ENCODE results near the gene SLC33A1.

The SLC33A1 gene

DNA sequence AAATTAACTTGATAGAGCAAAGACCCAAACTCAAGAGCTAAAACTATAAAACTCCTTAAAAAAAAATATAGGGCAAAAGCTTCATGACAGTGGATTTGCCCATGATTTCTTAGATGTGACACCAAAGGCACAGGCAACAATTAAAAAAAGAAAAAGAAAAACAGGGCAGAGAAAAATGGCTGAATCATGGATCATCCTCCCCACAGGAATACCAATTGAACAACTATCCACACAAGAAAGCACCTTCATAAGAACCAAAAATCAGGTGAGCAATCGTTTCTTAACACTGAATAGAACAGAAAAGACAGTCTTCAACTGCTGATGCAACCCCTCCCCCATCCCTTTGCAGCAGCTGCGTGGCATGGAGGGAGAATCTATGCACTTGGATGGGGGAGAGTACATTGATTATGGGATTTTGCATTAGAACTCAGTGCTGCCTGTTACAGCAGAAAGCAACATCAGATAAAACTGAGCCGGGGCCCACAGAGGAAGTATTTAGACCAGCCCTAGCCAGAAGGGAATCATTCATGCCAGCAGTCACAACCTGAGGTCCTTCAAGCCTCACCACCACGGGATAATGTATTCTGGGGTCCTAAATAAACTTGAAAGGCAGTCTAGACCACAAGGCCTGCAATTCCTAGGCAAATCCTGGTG, 63.8 kb downstream of the SLC33A1 start:
- DNase-seq (ENCODE audit: low spot score) = no peak

DNA sequence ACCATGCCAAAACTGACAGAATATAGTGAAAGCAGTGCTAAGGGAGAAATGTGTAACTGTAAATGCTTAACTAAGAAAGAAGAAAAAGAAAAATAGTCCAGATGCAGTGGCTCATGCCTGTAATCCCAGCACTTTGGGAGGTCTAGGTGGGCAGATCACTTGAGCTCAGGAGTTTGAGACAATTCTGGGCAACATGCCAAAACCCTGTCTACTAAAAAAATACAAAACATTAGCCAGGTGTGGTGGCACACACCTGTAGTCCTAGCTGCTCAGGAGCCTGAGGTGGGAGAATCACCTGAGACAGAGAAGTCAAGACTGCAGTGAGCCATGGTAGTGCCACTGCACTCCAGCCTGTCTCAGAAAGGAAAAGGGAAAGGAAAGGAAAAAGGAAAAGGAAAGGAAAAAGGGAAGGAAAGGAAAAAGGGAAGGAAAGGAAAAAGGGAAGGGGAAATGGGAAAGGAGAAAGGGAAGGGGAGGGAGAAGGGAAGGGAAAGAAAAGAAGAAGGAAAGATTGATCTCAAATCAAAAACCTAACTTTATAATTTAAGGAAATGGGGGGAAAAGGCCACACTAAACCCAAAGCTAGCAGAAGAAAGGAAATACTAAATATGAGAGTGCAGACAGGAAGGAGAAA, 68.4 kb downstream of the SLC33A1 start:
- no peak for DNase-seq (ENCODE audit: low spot score)

DNA sequence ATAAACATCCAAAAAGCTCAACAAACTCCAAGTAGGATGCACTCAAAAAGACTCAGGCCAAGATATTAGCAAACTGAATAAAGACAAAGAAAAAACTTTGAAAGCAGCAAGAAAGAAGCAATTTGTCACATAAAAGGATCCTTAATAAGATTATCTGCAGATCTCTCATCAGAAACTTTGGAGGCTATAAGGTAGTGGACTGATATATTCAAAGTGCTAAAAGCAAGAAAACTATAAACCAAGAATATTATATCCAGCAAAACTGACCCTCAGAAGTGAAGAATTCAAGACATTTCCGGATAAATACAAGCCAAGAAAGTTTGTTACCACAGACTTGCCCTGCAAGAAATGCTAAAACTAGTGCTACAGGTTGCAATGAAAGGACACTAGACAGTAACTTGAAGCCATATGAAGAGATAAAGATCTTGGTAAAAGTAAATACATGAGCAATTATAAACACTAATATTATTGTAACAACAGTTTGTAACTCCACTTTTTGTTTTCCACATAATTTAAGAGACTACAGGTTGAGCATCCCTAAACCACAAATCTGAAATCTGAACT, 71.8 kb downstream of the SLC33A1 start:
- DNase-seq (ENCODE audit: low spot score) = no peak

DNA sequence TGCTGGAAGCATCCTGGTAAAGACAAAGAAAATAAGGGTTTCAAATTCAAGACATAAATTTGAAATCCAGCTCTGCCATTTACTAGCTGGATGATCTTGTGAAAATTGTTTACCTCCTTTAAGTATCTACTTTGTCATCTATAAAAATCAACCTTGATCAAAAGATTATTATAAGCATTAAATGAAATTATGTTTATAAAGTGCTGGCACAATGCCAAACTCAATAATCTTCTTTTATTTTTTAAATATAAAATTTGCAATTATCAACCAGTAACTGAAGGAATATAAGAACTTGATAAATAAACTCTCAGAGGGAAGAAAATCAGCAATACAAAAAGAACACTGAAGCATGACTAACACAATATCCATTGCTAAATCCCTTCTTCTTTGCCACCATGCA, 73.9 kb downstream of the SLC33A1 start:
- no peak for DNase-seq (ENCODE audit: low spot score)

DNA sequence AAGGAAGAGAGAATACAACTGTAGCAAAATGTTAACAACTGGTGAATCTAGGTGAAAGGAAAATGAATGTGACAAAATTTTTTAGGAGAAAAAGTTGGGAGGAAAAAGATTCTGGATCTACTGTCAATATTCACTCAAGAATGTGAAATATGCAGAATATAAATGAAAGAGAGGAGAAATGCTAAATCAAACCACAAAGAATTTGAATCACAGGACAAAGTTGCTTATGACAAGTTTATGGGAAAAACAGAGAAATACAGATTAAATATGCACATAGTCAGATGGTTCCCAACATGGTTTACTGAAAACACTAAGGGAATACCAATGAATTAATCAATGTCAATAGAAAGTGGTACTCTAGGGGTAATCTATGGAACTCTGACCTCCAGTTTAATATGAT, 75.8 kb downstream of the SLC33A1 start:
- DNase-seq (ENCODE audit: low spot score) = no peak

DNA sequence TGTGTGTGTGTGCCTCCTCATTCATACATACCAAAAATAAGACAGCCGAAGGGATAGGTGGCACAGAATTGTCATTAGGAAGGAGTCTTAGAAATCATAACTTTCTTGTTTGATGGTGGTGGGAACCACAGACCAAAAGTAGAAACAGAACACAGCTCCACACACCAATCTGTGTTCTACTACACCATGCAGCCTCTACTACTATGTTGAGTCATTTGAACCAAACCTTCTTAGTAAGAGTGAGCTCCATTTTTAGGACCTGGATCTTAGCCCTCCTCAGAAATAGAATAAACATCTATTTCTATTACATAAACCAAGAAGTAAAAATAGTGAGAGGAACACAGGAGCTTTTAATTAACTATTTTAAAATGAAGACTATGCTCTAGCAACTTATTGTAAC, 81.4 kb downstream of the SLC33A1 start:
- no peak for DNase-seq (ENCODE audit: low spot score)

DNA sequence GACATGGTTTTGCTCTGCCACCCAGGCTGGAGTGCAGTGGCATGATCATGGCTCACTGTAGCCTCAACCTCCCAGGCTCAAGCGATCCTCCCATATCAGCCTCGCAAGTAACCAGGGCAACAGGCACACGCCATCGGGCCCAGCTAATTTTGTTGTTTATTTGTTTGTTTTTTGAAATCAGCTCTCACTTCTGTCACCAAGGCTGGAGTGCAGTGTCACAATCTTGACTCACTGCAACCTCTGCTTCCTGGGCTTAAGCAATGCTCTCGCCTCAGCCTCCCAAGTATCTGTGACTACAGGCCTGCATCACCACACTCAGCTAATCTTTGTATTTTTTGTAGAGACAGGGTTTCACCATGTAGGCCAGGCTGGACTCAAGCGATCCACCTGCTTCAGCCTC, 83.1 kb downstream of the SLC33A1 start:
- no peak for DNase-seq (ENCODE audit: low spot score)

All from hematopoietic multipotent progenitor cell treated with erythropoietin and hydrocortisone succinate and interleukin-3 and kit ligand, for 17 days (in vitro differentiated cells).